OCI-LY1 (cell line): Measurements from ENCODE around the gene FBXW7.

ENCODE experiments used
- H2AFZ ChIP-seq: fragments of 200-600 bp; sonication (generic), shearing (Covaris generic); 2 replicates; pipeline ENCODE4 v1.6.0; 2014; ENCODE audit warnings: antibody characterized with exemption, mild to moderate bottlenecking, low read length
- H3F3A ChIP-seq: fragments of 200-600 bp; sonication (generic), shearing (Covaris generic); 2 replicates; pipeline ENCODE4 v1.6.0; 2014; ENCODE audit warnings: mild to moderate bottlenecking, antibody characterized with exemption, low read length, moderate library complexity; ENCODE audit not compliant: insufficient read depth
- H3K27ac ChIP-seq: fragments of 200-600 bp; sonication (generic); 2 replicates; pipeline ENCODE4 v1.5.1; 2014; ENCODE audit warnings: low read length, mixed run types, mild to moderate bottlenecking, low read depth; ENCODE audit not compliant: poor library complexity, severe bottlenecking
- H3K27me3 ChIP-seq: fragments of 200-600 bp; sonication (generic); 2 replicates; pipeline ENCODE4 v1.6.0; 2014; ENCODE audit warnings: antibody characterized with exemption, mild to moderate bottlenecking, low read length, moderate library complexity; ENCODE audit not compliant: insufficient read depth
- H3K36me3 ChIP-seq: fragments of 200-600 bp; sonication (generic); 2 replicates; pipeline ENCODE4 v1.6.1; 2014; ENCODE audit warnings: mild to moderate bottlenecking, antibody characterized with exemption, low read length, moderate library complexity, mixed read lengths; ENCODE audit not compliant: insufficient read depth
- H3K4me1 ChIP-seq: fragments of 200-600 bp; sonication (generic); 2 replicates; pipeline ENCODE4 v1.5.1; 2014; ENCODE audit warnings: mild to moderate bottlenecking, low read length, moderate library complexity; ENCODE audit not compliant: insufficient read depth, severe bottlenecking
- H3K4me2 ChIP-seq: fragments of 200-600 bp; sonication (generic), shearing (Covaris generic); 2 replicates; pipeline ENCODE4 v1.6.1; 2014; ENCODE audit warnings: low read length
- H3K4me3 ChIP-seq: fragments of 200-600 bp; sonication (generic); 2 replicates; pipeline ENCODE4 v1.5.1; 2014; ENCODE audit warnings: low read length, low read depth, mild to moderate bottlenecking, mixed read lengths; ENCODE audit not compliant: poor library complexity, severe bottlenecking
- H3K79me2 ChIP-seq: fragments of 200-600 bp; shearing (Covaris generic); 2 replicates; pipeline ENCODE4 v1.6.1; 2016; ENCODE audit warnings: mixed run types, low read length, mixed read lengths; ENCODE audit not compliant: insufficient read depth
- H3K9ac ChIP-seq: fragments of 200-600 bp; sonication (generic), shearing (Covaris generic); 2 replicates; pipeline ENCODE4 v1.6.1; 2014; ENCODE audit warnings: mild to moderate bottlenecking, low read length, mixed read lengths
- H3K9me2 ChIP-seq: fragments of 200-600 bp; sonication (generic), shearing (Covaris generic); 2 replicates; pipeline ENCODE4 v1.6.1; 2014; ENCODE audit warnings: low read depth, mild to moderate bottlenecking, low read length, mixed read lengths
- H3K9me3 ChIP-seq: fragments of 200-600 bp; shearing (Covaris generic); 2 replicates; pipeline ENCODE4 v1.6.1; 2014; ENCODE audit warnings: low read length, mixed read lengths
- H4K20me1 ChIP-seq: fragments of 200-600 bp; sonication (generic), shearing (Covaris generic); 2 replicates; pipeline ENCODE4 v1.6.0; 2016; ENCODE audit warnings: mild to moderate bottlenecking, low read length; ENCODE audit not compliant: insufficient read depth
- EZH2 ChIP-seq: fragments of 200-600 bp; sonication (generic), shearing (Covaris generic); IDR thresholded peaks from 2 replicates; pipeline ENCODE4 v1.8.0; 2017; ENCODE audit warnings: borderline replicate concordance, mixed run types, mild to moderate bottlenecking, antibody characterized with exemption, low read length, moderate library complexity, mixed read lengths
- TF ChIP-seq, protein P1 (sequence below): fragments of 200-600 bp; sonication (generic), shearing (Covaris generic); IDR thresholded peaks from 2 replicates; pipeline ENCODE4 v1.5.1; 2017; ENCODE audit warnings: mild to moderate bottlenecking, antibody characterized with exemption, low read length, moderate library complexity, mixed read lengths

The FBXW7 gene

DNA sequence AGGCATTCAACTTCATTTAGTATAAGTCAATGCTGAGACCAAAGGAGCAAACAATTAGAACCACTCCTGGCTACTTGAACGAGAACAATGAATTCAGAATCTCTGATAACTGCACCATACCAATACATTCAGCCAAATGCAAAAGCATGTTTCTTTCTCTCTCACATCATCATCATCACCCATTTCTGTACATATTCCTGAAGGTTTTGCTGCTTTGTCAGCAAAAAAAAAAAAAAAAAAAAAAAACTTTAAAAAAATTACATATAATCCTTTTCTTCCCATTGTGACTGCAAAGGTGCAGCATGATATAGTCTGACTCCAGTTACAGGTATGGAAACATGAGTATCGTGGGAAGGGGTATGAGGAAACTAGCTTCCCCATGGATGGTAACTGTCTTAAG, 35.6 kb downstream of the FBXW7 start:
- H3K9me3 ChIP-seq, result no peaks in the 10 kb centered on the region
- no peak overlapping the region for H2AFZ ChIP-seq
- H3F3A ChIP-seq, result no peaks in the 10 kb centered on the region
- H3K36me3 ChIP-seq, result no peaks in the 10 kb centered on the region
- no peak overlapping the region for H3K4me3 ChIP-seq
- H3K4me2 ChIP-seq, result no peak overlapping the region
- no peak overlapping the region for H3K27ac ChIP-seq
- no peaks in the 10 kb centered on the region for H4K20me1 ChIP-seq
- peaks cover 60% of the 10 kb centered on the region for H3K4me1 ChIP-seq
- H3K9me2 ChIP-seq, result no peaks in the 10 kb centered on the region
- H3K9ac ChIP-seq, result no peak overlapping the region
- peaks cover 96% of the 10 kb centered on the region for H3K79me2 ChIP-seq
- H3K27me3 ChIP-seq, result no peaks in the 10 kb centered on the region
- TF ChIP-seq, protein P1, sequence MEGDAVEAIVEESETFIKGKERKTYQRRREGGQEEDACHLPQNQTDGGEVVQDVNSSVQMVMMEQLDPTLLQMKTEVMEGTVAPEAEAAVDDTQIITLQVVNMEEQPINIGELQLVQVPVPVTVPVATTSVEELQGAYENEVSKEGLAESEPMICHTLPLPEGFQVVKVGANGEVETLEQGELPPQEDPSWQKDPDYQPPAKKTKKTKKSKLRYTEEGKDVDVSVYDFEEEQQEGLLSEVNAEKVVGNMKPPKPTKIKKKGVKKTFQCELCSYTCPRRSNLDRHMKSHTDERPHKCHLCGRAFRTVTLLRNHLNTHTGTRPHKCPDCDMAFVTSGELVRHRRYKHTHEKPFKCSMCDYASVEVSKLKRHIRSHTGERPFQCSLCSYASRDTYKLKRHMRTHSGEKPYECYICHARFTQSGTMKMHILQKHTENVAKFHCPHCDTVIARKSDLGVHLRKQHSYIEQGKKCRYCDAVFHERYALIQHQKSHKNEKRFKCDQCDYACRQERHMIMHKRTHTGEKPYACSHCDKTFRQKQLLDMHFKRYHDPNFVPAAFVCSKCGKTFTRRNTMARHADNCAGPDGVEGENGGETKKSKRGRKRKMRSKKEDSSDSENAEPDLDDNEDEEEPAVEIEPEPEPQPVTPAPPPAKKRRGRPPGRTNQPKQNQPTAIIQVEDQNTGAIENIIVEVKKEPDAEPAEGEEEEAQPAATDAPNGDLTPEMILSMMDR, result no peak
- no peak for TF ChIP-seq EZH2

DNA sequence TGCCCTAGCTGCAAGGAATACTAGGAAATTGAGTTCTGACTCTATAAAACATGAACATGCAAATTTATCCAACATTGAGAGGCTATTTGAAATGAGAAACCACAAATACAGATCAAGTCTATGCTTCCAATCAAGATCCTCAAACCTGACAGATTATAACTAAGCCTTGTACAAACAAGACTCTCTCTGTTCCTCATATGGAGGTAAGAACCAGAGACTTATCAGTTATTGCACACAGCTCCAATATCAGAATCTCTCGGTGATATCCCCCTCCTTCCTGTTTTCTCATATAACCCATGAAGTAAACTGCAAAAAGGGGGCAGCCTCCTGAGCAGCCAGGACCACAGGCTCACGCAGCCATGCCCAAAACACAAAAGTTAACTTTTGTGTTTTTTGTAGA, 36.5 kb downstream of the FBXW7 start:
- Histone ChIP-seq H3K9me3 (no peaks in the 10 kb centered on the region), H4K20me1 (no peaks in the 10 kb centered on the region), H3K9ac (no peak overlapping the region), H3K27ac (peak overlapping the region; percentile 2), H3K4me3 (no peak overlapping the region), H3K79me2 (peaks cover 96% of the 10 kb centered on the region), H3K27me3 (no peaks in the 10 kb centered on the region), H3F3A (no peaks in the 10 kb centered on the region), H2AFZ (no peak overlapping the region), H3K4me1 (peaks cover 58% of the 10 kb centered on the region), H3K36me3 (peaks cover 3% of the 10 kb centered on the region; the same call in 1 of the 2 replicates), H3K9me2 (no peaks in the 10 kb centered on the region), H3K4me2 (no peak overlapping the region)
- TF ChIP-seq, protein P1, result no peak
- TF ChIP-seq EZH2, result no peak

DNA sequence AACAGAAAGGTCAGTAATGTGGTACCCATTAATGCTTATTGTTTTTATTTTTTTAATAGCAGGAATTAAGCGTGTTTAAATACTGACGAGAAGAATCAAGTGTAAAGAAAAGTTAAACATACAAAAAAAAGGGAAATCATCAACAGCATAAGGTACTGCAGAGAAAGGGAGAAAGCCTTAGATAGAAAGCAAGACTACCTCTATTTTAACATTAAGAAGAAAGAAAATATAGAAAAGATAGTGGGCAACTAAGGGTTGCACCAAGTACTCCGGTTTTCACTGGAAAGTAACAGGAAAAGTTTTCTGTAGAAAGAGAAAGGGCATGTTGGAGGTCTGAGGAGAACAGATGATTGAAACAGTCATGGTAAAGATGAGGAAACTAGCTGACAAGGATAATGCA, 41.9 kb downstream of the FBXW7 start:
- H3K9me3 ChIP-seq, result no peaks in the 10 kb centered on the region
- H3K27ac ChIP-seq, result no peak overlapping the region
- no peak overlapping the region for H2AFZ ChIP-seq
- H4K20me1 ChIP-seq, result no peaks in the 10 kb centered on the region
- H3K4me1 ChIP-seq, result peaks cover 6% of the 10 kb centered on the region
- peaks cover 96% of the 10 kb centered on the region for H3K79me2 ChIP-seq
- TF ChIP-seq, protein P1, result no peak
- no peak for TF ChIP-seq EZH2
- no peaks in the 10 kb centered on the region for H3K9me2 ChIP-seq
- H3K36me3 ChIP-seq, result peaks cover 13% of the 10 kb centered on the region; the same call in 1 of the 2 replicates
- H3K9ac ChIP-seq, result no peak overlapping the region
- no peak overlapping the region for H3K4me3 ChIP-seq
- no peak overlapping the region for H3K4me2 ChIP-seq
- no peaks in the 10 kb centered on the region for H3F3A ChIP-seq
- no peaks in the 10 kb centered on the region for H3K27me3 ChIP-seq
